Epithelial cell of proximal tubule (primary cell): ENCODE data around the gene MYL2. TPM values are rescaled to one million over a fixed set of nuclear protein-coding genes. Genes with fewer than 3 reads are reported as not detected.

Experiments
- DNase-seq: peaks from one replicate; pipeline ENCODE4 v3.0.0-alpha.2; 2011; ENCODE audit warnings: low read depth
- H3K4me3 ChIP-seq: 2 replicates; pipeline ENCODE4 v1.5.1; 2011; ENCODE audit warnings: low read depth, mild to moderate bottlenecking, low read length
- CTCF ChIP-seq: conservative IDR thresholded peaks from 2 replicates; pipeline ENCODE4 v1.5.1; 2012; ENCODE audit warnings: low read depth, mild to moderate bottlenecking, low read length
- total RNA-seq: library from RNA; depleted of rRNA; stranded (reverse); fragments of >200 nt; gene quantifications from 2 replicates; pipeline ENCODE4 v1.2.3, GENCODE V29; 2015

The MYL2 gene
- total RNA-seq, 1 donor from 2014 or later = not detected

GRCh38 chr12:110896559-110896958, 23.8 kb downstream of the MYL2 start:
- no peak overlapping the region for H3K4me3 ChIP-seq
- no peak for TF ChIP-seq CTCF
- DNase-seq = no peak

- DNase-seq = no peak
- TF ChIP-seq CTCF = no peak
- H3K4me3 ChIP-seq = no peak overlapping the region
Measured at GRCh38 chr12:110893956-110894355, 26.4 kb downstream of the MYL2 start.

GRCh38 chr12:110889361-110889760, 31.0 kb downstream of the MYL2 start:
- H3K4me3 ChIP-seq = no peak overlapping the region

GRCh38 chr12:110888256-110888991, 32.0 kb downstream of the MYL2 start:
- no peak for TF ChIP-seq CTCF
- H3K4me3 ChIP-seq = peak overlapping the region; percentile 51

More at GRCh38 chr12:110889361-110889760, 31.0 kb downstream of the MYL2 start:
- no peak for TF ChIP-seq CTCF
- DNase-seq = no peak

GRCh38 chr12:110885152-110885840, 35.1 kb downstream of the MYL2 start:
- no peak for TF ChIP-seq CTCF
- no peak for DNase-seq
- H3K4me3 ChIP-seq = no peak overlapping the region

More at GRCh38 chr12:110888256-110888991, 32.0 kb downstream of the MYL2 start:
- DNase-seq = no peak

- H3K4me3 ChIP-seq = no peak overlapping the region
- DNase-seq = no peak
- TF ChIP-seq CTCF = no peak
Measured at GRCh38 chr12:110883251-110883650, 37.1 kb downstream of the MYL2 start.
